Measurements from ENCODE around the gene LRRC74A. TPM values are rescaled to one million over a fixed set of nuclear protein-coding genes. Genes with fewer than 3 reads are reported as not detected.

Gene LRRC74A
- total RNA-seq, 1 experiment from 2014 or later, result not detected

DNA sequence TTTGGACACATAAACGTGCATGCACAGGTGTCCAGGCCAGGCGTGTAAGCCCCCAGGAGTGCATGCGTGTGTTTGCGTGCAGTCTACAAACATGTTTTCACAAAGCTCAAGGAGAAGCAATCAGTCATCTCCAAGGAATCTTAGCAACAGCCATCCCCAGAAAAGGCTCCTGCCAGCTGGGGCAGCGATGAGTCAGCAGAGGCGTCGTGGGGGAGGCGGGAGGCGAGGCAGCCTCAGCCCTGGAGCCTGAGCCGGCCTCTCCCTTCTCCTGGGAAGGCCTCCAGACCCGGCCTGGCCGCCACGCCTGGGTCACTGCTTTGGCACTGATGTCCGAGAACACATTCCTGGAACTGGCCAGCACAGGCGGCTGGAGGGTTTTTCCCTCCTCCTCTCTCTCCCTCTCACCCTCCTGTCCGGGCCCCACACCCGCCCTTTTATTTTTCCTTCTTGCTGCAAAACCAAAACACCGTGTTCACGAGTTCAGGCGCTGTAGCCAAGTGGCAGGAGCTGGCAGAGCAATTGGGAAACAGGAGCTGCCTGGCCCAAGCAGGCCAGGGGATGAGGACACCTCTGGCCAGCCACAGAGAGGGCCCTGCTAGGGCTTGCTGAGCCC, 92.7 kb downstream of the LRRC74A start:
- intact Hi-C loops (cut with micrococcal nuclease; ENCODE audit: unreplicated experiment), result loop anchor here (2.0 to 5.0 kb wide), 3 partner anchors 28 to 104 kb away; no protein-coding TSS in a partner anchor
- Mint-ChIP-seq H3K27ac (ENCODE audit: unreplicated experiment) (peak overlapping the region; percentile 84), H3K9me3 (ENCODE audit: low read depth, unreplicated experiment) (no peaks in the 10 kb centered on the region), H3K27me3 (ENCODE audit: unreplicated experiment) (no peaks in the 10 kb centered on the region), H3K36me3 (ENCODE audit: insufficient read depth, unreplicated experiment) (peaks cover 17% of the 10 kb centered on the region), H3K4me1 (ENCODE audit: low read depth, unreplicated experiment) (peaks cover 63% of the 10 kb centered on the region), H3K4me3 (ENCODE audit: low read depth, unreplicated experiment) (peak overlapping the region; percentile 55)
- BruUV-seq (replicated peaks), result no TSS peak
- CTCF ChIA-PET, result interaction anchor here (0.6 to 2.7 kb wide), 15 partner anchors 18 to 152 kb away, joined by 3 to 17 read pairs (median 5); partner anchors contain the start of gene IRF2BPL
- TF ChIP-seq, protein P1, sequence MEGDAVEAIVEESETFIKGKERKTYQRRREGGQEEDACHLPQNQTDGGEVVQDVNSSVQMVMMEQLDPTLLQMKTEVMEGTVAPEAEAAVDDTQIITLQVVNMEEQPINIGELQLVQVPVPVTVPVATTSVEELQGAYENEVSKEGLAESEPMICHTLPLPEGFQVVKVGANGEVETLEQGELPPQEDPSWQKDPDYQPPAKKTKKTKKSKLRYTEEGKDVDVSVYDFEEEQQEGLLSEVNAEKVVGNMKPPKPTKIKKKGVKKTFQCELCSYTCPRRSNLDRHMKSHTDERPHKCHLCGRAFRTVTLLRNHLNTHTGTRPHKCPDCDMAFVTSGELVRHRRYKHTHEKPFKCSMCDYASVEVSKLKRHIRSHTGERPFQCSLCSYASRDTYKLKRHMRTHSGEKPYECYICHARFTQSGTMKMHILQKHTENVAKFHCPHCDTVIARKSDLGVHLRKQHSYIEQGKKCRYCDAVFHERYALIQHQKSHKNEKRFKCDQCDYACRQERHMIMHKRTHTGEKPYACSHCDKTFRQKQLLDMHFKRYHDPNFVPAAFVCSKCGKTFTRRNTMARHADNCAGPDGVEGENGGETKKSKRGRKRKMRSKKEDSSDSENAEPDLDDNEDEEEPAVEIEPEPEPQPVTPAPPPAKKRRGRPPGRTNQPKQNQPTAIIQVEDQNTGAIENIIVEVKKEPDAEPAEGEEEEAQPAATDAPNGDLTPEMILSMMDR (IDR thresholded peaks at IDR 0.05; ENCODE audit: unreplicated experiment), result no peak
- DNase-seq, result peak; percentile 92

Other genes starting within 250 kb of the LRRC74A start
- 1.2 and 1.4 TPM in 2 replicates for gene VASH1, start 64.9 kb upstream of the LRRC74A start, total RNA-seq (2022)
- 19.8 and 26.3 TPM in 2 replicates for gene ANGEL1, start 13.5 kb upstream of the LRRC74A start, total RNA-seq (2022)
- gene IRF2BPL, start 202.3 kb downstream of the LRRC74A start, total RNA-seq (2022), result 30.1 and 33.1 TPM in 2 replicates

Measured in Calu3 (cell line).